Forelimb muscle (tissue), 1 donor: ENCODE measurements around the gene ADAMTSL3. TPM values are rescaled to one million over a fixed set of nuclear protein-coding genes. Genes with fewer than 3 reads are reported as not detected.
"Not testable (repeated sequence)": the region's sequence is repeated elsewhere in the genome, so short reads cannot be mapped to it uniquely, and the experiment has no call there.

Source experiments
- DNase-seq: peaks from one replicate; pipeline ENCODE4 v3.0.0-alpha.2; 2013; ENCODE audit warnings: low read depth
- polyA plus RNA-seq: library from polyadenylated mRNA; unstranded; fragments of 120-200 nt; gene quantifications from one replicate; pipeline ENCODE4 v1.2.1, GENCODE V29; 2013; ENCODE audit not compliant: insufficient read length

ADAMTSL3 gene
- polyA plus RNA-seq, 1 donor = 33.1 TPM

GRCh38 chr15:83964967-83965366 lies 311.0 kb downstream of the ADAMTSL3 start:
- DNase-seq = not testable (repeated sequence)

- DNase-seq = peak; percentile 67
These were observed 316.5 kb downstream of the ADAMTSL3 start for GRCh38 chr15:83970295-83970890.

DNA sequence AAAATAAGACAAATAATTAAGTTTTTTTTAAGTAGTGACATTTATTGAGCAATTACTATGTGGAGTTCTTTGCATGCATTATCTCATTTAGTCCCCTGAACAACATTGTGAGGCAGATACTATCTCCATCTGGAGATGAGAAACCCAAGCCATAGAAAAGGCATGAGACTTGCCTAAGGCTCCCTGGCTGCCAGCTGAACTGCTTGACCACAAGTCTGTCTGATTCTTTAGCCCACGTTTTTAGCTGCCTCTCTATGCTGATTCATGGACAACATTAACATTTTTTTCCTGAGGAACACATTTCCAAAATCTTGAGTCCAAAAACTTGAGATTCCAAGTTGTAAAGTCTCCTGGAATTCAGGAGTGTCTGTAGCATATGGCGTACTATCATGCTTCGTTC lies 318.1 kb downstream of the ADAMTSL3 start:
- no peak for DNase-seq

DNA sequence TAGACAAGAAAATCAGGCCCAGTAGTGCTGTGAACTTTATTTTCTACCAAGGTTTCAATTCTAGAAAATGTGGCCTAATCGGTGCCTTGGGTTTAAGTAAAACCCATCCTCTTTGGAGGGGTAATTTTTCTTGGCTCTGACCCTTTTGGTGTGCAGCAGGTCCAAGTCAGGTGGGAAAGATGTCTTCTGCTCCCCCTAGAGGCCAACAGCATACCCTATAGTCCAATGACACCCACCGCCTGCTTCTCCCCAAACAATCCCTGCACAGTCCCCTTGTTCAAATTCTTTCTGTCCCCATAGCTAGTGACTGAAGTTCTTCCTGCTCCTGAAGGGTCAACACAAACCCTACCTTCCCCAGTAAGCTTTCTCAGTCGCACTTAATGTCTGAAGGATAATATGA lies 319.9 kb downstream of the ADAMTSL3 start:
- no peak for DNase-seq

GRCh38 chr15:83977992-83978391 lies 324.1 kb downstream of the ADAMTSL3 start:
- DNase-seq = no peak

DNA sequence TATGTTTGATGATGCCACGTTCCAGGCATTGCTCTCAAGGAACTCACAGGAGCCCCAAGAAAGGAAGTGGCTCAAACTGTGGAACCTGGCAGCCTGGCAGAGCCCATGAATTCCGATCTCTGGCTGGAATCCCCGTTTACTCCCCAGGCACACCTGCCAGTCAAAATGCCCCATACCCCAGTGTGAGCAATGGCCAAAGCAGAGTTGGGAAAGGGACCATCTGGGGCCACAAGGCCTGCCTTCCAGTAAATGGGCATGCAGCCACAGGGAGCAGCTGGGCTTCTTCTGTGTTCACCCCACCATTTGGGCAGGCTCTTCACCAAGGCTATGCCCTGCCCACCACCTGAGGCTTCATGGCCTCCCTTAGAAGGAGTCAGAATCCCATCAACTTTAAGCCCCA lies 324.7 kb downstream of the ADAMTSL3 start:
- no peak for DNase-seq

- no peak for DNase-seq
These were observed 326.7 kb downstream of the ADAMTSL3 start for GRCh38 chr15:83980637-83981036.

DNA sequence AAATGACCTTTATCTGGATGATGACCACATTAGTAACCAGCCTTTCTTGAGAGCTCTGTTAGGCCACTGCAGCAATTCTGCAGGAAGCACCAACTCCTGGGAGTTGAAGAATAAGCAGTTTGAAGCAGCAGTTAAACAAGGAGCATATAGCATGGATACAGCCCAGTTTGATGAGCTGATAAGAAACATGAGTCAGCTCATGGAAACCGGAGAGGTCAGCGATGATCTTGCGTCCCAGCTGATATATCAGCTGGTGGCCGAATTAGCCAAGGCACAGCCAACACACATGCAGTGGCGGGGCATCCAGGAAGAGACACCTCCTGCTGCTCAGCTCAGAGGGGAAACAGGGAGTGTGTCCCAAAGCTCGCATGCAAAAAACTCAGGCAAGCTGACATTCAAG lies 328.8 kb downstream of the ADAMTSL3 start:
- no peak for DNase-seq

GRCh38 chr15:83983634-83984458 lies 329.9 kb downstream of the ADAMTSL3 start:
- no peak for DNase-seq

DNA sequence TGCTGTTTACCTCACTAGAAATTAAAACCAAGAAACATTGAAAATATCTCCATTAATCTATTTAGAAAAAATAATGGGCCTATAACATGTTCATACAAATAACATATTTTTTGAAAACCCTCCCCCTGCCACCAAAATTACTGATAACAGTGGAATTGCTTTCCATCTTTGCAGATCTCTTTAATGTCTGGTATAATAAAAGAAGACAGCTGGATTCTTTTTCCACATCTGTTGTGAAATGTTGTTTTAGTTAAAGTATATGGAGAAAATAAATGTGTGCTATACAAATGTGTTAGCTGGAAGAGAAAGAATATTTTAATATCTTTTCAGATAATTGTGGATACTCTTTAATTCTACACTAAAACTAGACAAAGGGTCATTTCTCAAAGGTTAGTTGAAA lies 330.7 kb downstream of the ADAMTSL3 start:
- no peak for DNase-seq

DNA sequence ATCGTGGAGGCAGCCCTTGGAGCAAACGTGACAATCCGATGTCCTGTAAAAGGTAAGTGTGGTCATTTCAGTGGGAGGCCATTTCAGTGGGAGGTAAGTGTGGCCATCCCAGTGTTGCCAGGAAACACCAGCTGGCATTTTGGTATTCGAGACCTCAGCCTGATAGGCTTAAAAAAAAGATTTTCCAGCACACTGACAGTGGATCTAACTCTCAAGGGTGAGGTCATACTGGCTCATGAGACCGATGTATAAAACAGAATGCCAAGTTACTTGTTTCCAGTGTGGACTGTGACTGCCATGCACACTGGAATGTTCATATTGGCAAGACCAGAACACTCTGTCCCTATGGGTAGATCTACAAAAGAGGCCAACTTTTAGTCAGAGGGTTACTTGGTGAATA lies 337.2 kb downstream of the ADAMTSL3 start:
- DNase-seq = no peak

GRCh38 chr15:83992324-83993031 lies 338.6 kb downstream of the ADAMTSL3 start:
- DNase-seq = no peak

- DNase-seq = no peak
These were observed 339.7 kb downstream of the ADAMTSL3 start for GRCh38 chr15:83993591-83993990.

GRCh38 chr15:83998486-83998885 lies 344.6 kb downstream of the ADAMTSL3 start:
- DNase-seq = no peak

- no peak for DNase-seq
These were observed 345.6 kb downstream of the ADAMTSL3 start for GRCh38 chr15:83999396-84000135.

DNA sequence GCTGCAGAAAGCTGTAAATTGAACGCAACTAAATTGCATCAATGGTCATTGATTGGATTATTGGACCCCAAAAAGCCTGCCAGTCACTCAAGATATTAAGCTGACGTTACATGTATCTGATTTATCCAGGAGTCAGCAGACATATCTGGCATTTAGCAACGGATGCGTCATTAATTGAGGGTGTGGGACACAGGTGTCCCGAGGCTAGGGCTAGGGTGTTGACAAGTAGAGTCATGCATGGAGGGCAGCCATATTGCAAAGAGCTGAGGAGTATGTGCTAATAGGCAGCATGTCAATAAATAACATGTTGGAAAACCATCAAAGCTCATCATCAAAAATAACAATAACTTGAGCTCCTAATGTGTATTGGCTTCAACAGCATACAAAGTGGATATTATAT lies 347.1 kb downstream of the ADAMTSL3 start:
- no peak for DNase-seq

- no peak for DNase-seq
These were observed 347.7 kb downstream of the ADAMTSL3 start for GRCh38 chr15:84001655-84002054.

DNA sequence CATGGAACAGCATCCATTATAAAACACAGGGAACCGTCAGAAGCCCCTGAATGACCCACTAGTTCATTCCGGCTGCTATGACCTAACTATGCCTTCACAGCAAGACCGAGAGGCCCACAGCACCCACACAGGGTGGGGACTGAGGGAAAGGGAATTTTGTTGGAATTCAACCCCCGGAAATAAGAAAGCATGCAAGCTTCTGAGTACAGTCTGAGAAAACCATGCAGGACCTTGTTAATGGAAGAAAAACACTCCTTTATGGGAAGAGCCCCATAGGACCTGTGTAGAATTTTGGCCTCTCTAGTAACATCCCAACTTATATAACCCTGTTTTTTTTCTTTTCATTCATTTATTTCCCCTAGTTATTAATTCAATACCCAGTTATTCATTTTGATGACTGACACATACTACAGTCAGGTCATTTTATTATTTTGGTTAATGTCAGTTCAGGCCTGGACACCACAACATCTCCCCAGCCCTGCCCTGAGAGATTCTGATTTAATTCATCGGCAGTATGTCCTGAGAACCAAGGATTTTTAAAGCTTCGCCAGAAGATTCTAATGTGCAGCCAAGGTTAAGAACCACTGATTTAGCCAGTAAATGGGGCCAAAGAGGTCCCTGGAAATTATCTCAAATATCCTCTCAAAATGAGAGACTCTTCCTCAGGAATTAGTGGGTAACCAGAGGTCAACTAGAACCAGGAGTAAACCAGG lies 350.0 kb downstream of the ADAMTSL3 start:
- no peak for DNase-seq

GRCh38 chr15:84006421-84006820 lies 352.5 kb downstream of the ADAMTSL3 start:
- peak; percentile 68 for DNase-seq

GRCh38 chr15:84009616-84010015 lies 355.7 kb downstream of the ADAMTSL3 start:
- DNase-seq = no peak

DNA sequence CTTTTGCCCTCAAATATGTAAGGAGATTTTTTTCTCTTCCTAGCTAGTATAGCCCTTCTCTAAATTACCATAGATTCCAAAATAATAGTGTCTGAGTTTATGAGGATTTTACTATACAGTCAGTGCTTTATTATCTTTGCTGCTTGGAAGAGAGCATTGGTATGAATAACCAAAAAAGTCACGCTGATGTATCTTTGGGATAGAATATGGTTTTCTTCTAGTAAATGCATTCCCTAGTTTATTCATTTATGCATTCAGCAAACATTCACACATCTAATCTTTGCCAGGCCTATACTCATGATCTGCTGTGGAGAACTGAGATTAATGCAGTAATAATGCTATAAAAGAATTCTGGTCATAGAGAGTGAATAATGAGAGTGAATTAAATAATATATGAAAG lies 356.3 kb downstream of the ADAMTSL3 start:
- no peak for DNase-seq
